Activated naive CD4-positive, alpha-beta T cell treated with Interleukin-2 at 50 U/mL for 16 hours (primary cell): ENCODE measurements around the gene SIX2.

Experiments used
- DNase-seq: peaks from one replicate; pipeline ENCODE4 v3.0.0-alpha.2; 2020

The SIX2 gene

DNA sequence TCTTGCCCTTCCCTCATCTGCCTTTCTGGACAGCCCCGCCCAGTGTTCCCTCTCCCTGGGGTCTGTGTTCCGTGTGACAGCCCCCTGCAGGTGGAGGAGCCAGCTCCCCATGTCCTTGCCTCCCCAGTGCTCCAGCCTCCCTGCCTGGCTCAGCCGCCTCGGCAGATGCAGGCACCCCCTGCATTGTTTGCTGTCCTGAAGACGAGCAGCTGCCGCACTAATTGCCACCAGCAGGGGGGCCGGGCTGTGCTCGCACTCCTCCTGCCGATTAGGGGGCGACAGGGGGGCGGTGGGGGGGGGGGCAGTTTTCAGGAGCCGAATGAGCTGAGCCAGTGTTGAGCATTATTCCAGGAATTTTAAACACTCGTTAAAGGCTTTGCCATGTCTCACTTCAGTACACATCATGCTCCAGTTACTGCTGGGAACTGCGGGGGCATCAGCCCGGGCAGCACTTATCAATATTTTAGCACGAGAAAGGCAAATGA, 44.5 kb downstream of the SIX2 start:
- DNase-seq, result no peak

DNA sequence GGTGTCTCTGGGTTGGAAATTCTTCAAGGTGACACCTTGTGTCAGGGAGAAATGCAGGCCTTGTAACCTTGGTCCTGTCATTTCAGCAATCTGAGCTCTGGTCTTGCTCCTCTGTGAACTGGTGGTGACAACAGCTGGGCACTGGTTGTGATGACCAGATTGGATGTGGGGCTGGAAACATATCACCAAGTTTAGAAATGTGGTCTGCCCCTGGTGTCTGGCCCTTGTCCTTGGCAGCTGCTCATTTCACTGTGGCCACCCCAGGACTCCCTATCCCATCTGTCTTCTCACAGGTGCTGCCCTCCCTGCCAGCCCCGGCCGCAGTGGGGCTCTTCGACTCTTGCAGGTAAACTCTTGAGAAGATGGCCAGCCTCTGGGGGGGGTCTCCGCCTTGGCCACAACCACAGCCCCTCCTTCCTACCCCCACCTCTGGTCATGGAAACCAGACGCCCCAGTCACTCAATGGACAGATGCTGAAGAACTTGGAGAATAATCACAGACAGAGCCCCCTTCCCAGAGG, 47.0 kb downstream of the SIX2 start:
- DNase-seq, result no peak

DNA sequence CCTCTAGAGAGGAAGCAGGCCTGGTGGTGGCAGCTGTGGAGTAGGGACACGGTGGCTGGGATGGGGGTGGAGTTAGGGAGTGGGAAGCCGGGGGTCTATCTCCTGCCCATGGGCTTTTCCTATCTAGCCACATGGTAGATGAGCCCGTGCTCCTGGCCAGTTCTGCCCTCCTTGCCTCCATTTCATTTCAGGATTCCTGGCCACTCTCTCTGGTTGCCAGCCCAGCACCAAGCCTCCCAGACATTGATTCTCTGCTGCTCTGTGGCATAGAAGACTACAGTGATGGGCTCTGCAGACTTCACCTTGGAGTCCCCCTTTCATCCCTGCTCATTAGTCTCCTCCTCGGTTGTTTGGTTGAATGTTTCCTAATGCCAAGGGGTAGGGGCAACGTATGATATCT, 48.4 kb downstream of the SIX2 start:
- DNase-seq, result no peak

DNA sequence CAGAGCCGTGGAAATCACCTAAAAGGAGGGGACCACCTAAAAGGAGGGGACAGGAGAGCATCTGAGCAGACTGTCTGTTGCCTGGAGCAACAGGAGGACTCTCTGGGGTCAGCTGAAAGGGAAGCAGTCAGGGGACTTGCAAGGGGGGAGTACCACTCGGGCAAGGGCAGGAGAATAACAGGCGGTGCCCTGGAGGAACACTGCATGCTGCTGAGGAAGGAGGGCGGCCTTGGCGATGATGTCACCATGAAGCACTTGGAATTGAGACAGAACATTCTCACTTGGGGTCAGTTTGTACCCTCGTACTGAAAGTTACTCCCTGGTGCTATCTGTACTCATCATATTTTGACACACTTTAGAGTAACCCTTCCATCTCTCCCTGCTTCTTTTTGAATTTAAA, 49.4 kb downstream of the SIX2 start:
- DNase-seq, result no peak

DNA sequence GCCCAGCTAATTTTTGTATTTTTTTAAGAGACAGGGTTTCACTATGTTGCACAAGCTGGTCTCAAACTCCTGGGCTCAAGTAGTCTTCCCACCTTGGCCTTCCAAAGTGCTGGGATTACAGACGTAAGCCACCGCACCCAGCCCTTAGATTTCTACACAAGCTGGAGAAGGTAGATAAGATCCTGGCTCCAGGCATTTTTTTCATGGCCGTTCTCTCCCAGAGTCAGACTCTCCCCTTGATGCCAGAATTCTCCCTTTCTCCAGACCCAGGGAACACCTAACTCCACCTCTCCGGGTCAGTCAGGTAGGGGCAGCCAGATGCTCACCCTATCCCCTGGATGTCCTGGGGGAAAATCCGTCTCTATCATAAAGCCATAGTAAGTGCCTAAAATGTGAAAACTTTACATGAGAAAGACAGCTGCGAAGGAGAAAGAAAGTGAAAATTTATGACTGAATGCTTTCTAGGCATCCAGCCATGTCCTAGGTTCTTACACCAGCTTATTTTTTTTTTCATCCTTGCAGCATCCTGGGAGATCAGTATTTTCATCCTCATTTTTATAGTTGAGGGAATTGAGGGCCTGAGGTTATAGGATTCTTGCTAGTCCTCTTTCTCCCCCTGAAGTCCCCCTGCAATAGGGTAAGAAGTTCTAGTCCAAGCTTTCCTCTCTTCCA, 51.5 kb downstream of the SIX2 start:
- DNase-seq, result no peak

DNA sequence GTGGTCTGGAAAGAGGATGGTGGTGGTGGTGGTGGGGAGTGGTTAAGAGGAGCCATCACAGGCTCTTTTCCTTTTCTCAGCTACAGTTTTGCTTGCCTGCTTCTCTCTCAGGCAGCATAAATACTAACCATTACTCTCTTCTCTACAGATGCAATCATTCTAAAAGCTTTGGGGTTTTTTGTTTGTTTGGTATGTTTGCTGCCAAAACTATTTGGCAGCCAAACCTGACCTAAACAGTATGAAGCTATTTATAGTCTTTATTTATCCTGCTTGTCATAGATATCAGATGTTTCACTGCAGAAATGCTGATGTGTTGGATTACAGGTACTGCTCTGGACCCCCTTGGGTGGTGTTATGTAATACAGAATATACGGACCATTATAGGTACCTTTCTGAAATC, 52.4 kb downstream of the SIX2 start:
- no peak for DNase-seq

DNA sequence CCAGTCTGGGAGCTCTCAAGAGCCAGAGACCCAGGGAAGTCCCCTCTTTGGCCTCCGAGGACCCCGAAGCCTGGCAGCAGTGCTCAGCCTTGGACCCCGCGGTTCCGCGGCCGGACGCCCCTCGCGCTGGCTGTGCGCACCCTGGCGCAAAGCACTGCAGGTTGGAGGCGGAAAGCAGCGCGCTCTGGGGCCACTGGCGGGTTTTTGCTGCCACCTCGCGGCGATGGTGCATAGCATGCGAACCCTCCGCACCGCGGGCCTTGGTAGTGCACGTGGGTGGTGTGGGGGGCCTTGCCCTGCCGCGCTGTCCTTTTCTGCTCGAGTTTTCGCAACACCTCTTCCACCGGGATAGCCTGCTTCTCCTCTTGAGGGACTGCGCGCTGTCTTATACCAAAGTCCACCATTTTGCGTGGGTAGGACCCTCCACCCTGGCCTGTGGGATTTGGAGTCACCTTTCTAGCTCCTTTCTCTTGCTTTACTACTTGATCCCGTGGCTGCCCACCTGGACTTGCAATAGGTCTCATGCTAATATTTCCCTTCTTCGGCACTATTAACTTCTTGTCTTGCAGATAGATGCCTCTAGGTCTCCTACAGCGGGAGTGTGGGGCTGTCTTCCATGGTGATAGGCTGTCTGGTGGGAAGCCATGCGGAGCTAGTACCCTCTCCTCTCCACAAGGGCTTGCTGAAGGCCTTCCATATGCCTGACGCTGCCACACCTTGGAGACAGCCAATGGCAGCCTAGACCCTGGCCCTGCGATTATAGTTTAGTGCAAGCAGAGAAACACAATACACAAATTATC, 53.5 kb downstream of the SIX2 start:
- DNase-seq, result peak; percentile 76
